Peyer's patch (tissue), 4 donors: ENCODE results near the gene PDCD2.

Source experiments
- CTCF ChIP-seq, 6 experiments: fragments of 450-650 bp in 4 of 6; fragments of 200-600 bp in 2 of 6; sonication (generic) in 1 of 6; IDR thresholded peaks; one replicate each; pipeline ENCODE4 v1.5.1; 2017 to 2019; ENCODE audit warnings: antibody characterized with exemption in 6 of 6, mild to moderate bottlenecking in 3 of 6, moderate library complexity in 1 of 6
- POLR2A ChIP-seq, 2 donors: fragments of 450-650 bp; IDR thresholded peaks; one replicate each; pipeline ENCODE4 v1.5.1; 2017; ENCODE audit warnings: antibody characterized with exemption in 2 of 2, mild to moderate bottlenecking in 2 of 2, moderate library complexity in 2 of 2

GRCh38 chr6:170555305-170555704 is 29.1 kb downstream of the PDCD2 start:
- no peak for TF ChIP-seq CTCF (IDR thresholded peaks at IDR 0.05)
- TF ChIP-seq POLR2A (IDR thresholded peaks at IDR 0.05) = no peak
